GM20000 (cell line): ENCODE measurements around the gene NPLOC4.

Experiments used
- DNase-seq: peaks from one replicate; pipeline ENCODE4 v3.0.0; 2012; ENCODE audit warnings: low spot score
- CTCF ChIP-seq: IDR thresholded peaks from 2 replicates; pipeline ENCODE4 v1.5.1; 2012; ENCODE audit warnings: mild to moderate bottlenecking, control low read depth; ENCODE audit errors: extremely low read depth, missing control alignments

The NPLOC4 gene

GRCh38 chr17:81543756-81544155 lies 93.2 kb downstream of the NPLOC4 start:
- TF ChIP-seq CTCF, result no peak
- no peak for DNase-seq

- no peak for DNase-seq
- TF ChIP-seq CTCF, result no peak
These were observed 93.6 kb downstream of the NPLOC4 start for GRCh38 chr17:81543339-81543675.

- DNase-seq, result no peak
- no peak for TF ChIP-seq CTCF
These were observed 94.2 kb downstream of the NPLOC4 start for GRCh38 chr17:81542431-81543338.

GRCh38 chr17:81541123-81541522 lies 95.8 kb downstream of the NPLOC4 start:
- no peak for DNase-seq
- no peak for TF ChIP-seq CTCF

GRCh38 chr17:81540676-81541027 lies 96.3 kb downstream of the NPLOC4 start:
- TF ChIP-seq CTCF, result no peak

GRCh38 chr17:81539961-81540675 lies 96.8 kb downstream of the NPLOC4 start:
- TF ChIP-seq CTCF, result no peak
- DNase-seq, result no peak

More at GRCh38 chr17:81540676-81541027, 96.3 kb downstream of the NPLOC4 start:
- DNase-seq, result no peak

- TF ChIP-seq CTCF, result no peak
These were observed 97.4 kb downstream of the NPLOC4 start for GRCh38 chr17:81539571-81539900.

More at GRCh38 chr17:81539571-81539900, 97.4 kb downstream of the NPLOC4 start:
- DNase-seq, result no peak
